ENCODE data around the gene ANO9.
A peak's percentile ranks its signal among the peaks of the same experiment; 100 is the strongest.

Gene ANO9

DNA sequence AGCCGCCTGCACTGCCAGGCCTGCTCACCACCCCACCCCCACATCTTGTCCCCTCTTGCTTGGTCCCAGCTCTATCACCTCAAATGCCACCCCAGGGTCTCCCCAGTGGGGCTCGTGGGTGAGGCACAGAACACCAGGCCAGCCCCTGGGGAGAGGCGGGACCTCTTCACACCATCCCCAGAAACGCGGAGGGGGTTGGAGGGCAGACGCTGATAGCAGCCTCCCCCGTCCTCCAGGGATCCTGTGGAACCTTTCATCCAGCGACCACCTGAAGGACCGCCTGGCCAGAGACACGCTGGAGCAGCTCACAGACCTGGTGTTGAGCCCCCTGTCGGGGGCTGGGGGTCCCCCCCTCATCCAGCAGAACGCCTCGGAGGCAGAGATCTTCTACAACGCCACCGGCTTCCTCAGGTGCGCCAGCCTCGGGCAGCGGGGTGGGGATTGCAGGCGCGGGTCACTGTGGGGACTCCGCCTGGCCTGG lies 42.0 kb downstream of the ANO9 start:
- H3K4me3 ChIP-seq (replicated peaks in 1 of 2; ENCODE audit: low read depth in 2 of 2, low read length in 2 of 2), result no peak overlapping the region
- no peak for TF ChIP-seq CTCF (IDR thresholded peaks at IDR 0.05; ENCODE audit: low read depth, low read length)
- DNase-seq (ENCODE audit: low read depth in 2 of 2), result no peak

- no peak for TF ChIP-seq CTCF (IDR thresholded peaks at IDR 0.05; ENCODE audit: low read depth, low read length)
- H3K4me3 ChIP-seq (replicated peaks in 1 of 2; ENCODE audit: low read depth in 2 of 2, low read length in 2 of 2), result no peak overlapping the region
- DNase-seq (ENCODE audit: low read depth in 2 of 2), result peak; percentile 21 to 36
Measured at GRCh38 chr11:398826-399225, 43.0 kb downstream of the ANO9 start.

DNA sequence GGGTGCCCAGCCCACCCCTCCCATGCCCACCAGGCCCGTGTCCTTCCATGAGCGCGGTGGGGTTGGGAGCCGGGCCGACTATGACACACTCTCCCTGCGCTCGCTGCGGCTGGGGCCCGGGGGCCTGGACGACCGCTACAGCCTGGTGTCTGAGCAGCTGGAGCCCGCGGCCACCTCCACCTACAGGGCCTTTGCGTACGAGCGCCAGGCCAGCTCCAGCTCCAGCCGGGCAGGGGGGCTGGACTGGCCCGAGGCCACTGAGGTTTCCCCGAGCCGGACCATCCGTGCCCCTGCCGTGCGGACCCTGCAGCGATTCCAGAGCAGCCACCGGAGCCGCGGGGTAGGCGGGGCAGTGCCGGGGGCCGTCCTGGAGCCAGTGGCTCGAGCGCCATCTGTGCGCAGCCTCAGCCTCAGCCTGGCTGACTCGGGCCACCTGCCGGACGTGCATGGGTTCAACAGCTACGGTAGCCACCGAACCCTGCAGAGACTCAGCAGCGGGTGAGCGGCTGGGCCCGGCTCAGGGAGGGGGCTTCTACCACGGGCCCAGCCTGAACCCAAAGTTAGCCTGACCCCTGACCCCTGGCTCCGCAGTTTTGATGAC lies 44.8 kb downstream of the ANO9 start:
- peak; percentile 49 to 67 for DNase-seq (ENCODE audit: low read depth in 2 of 2)
- peak overlapping the region; percentile 17 to 21 for H3K4me3 ChIP-seq (replicated peaks in 1 of 2; ENCODE audit: low read depth in 2 of 2, low read length in 2 of 2)
- peak; percentile 32 for TF ChIP-seq CTCF (IDR thresholded peaks at IDR 0.05; ENCODE audit: low read depth, low read length)

- DNase-seq (ENCODE audit: low read depth in 2 of 2), result peak in 1 of 2 donors; percentile 42
- peak; percentile 18 for TF ChIP-seq CTCF (IDR thresholded peaks at IDR 0.05; ENCODE audit: low read depth, low read length)
- H3K4me3 ChIP-seq (replicated peaks in 1 of 2; ENCODE audit: low read depth in 2 of 2, low read length in 2 of 2), result no peak overlapping the region
Measured at GRCh38 chr11:396511-396947, 45.3 kb downstream of the ANO9 start.

DNA sequence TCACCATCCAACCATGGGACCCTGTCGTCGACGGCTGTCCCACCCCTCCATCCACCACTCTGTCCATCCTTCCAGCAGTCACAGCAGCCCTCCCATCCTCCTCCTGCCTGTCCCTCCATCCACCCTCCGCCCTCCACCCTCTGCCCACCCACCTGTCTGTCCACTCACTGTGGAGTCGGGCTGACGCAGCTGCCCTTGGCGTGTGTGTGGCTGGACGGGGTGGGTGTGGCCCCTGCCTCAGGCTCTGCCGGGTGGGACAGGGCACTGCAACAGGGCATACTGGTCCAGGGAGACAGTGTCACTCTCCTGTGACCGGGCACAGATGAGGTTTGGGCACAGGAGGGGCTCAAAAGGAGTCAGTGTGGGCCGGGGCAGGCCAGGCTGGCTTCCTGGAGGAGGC lies 45.9 kb downstream of the ANO9 start:
- no peak for TF ChIP-seq CTCF (IDR thresholded peaks at IDR 0.05; ENCODE audit: low read depth, low read length)
- no peak overlapping the region for H3K4me3 ChIP-seq (replicated peaks in 1 of 2; ENCODE audit: low read depth in 2 of 2, low read length in 2 of 2)

DNA sequence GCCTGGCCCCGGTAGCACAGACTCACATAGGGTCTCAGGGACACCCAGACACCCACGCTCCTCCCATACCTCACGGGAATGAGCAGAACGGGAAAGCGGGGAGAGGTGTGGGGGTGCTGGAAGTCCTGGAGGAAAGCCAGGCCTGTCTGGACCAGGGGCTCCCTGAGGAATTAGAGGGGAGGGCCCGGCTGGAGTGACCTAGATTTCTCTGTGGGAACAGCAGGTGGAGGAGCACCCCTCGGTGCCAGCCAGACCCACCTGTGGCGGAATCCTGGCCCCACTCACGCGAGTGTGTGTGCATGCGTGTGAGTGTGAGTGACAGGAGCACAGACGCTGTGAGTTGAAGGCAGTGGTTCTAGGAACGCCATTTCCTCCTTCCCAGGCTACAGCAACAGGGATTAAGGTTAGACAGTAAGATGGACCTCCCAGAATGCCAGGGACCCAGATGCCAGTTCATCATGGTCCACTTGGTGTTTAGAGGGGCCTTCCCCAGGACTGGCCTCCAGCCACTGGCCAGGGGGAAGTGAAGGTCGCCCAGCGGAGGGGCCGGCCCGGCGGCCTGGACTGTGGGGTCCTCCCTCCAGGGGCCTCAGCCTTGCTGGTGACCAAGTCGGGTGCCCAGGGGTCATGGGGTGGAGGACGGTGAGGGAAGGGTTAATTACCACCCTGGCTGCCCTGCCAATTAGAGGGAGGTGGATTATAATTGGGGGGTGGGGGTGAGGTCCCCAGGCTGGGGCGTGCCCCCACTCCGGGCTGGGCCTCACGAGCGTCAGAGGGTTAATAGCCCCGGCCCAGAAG lies 46.8 kb downstream of the ANO9 start:
- TF ChIP-seq CTCF (IDR thresholded peaks at IDR 0.05; ENCODE audit: low read depth, low read length), result no peak
- peak overlapping the region in 1 of 2 donors; percentile 34 for H3K4me3 ChIP-seq (replicated peaks in 1 of 2; ENCODE audit: low read depth in 2 of 2, low read length in 2 of 2)
- no peak for DNase-seq (ENCODE audit: low read depth in 2 of 2)

More for the DNA sequence above, 45.9 kb downstream of the ANO9 start:
- no peak for DNase-seq (ENCODE audit: low read depth in 2 of 2)

Measured in cardiac fibroblast (primary cell).